GM18526 (cell line): Measurements from ENCODE around the gene NFATC1.

Source experiments
- POLR2A ChIP-seq: IDR thresholded peaks from 3 replicates; pipeline ENCODE4 v1.6.1; 2011; ENCODE audit not compliant: insufficient read length; ENCODE audit errors: extremely low read depth

NFATC1 gene

DNA sequence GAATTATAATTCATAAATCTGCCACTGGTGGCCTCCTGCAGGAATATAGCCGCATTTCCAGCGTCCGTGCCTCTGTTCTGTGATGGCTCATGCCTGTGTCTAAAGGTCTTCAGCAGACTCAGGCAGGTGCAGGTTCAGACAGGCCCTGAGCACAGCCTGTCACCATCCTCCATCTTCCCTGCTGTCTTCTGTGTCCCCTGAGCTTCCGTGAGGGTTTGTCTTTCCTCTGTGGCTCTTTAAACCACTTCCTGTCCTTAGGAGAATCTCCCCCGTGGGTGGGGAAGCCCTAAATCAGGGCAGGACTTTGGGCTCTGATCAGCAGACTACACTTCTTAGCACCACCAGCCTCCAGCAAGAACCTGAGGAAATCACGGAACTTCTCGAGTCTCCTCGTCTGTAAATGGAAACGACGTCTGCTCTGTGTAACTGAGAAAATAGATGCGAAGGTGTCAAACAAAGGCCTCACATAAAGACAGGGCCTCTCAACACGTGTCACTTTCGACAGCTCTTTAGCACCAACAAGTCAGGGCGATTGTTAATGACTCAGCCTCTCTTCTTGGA lies 24.1 kb upstream of the NFATC1 start:
- no peak for TF ChIP-seq POLR2A

DNA sequence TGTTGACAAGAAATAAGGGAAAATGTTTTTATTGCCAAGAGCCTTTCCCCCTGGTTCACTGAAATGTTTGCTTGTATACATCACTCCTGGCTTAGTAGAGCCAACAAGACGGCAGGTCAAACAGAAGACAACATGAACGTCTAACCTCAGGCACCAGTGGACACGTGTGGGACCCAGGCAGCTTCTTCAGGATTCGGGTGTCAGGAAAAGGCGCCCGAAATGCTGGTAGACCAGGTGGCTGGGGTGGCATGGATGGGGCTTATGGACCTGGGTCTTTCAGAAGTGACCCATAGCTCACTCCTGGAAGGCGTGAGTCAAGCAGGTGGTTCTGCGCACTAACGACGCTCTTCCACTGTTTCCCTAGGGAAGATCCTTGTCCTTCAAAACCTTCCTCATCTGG lies 23.3 kb upstream of the NFATC1 start:
- no peak for TF ChIP-seq POLR2A

DNA sequence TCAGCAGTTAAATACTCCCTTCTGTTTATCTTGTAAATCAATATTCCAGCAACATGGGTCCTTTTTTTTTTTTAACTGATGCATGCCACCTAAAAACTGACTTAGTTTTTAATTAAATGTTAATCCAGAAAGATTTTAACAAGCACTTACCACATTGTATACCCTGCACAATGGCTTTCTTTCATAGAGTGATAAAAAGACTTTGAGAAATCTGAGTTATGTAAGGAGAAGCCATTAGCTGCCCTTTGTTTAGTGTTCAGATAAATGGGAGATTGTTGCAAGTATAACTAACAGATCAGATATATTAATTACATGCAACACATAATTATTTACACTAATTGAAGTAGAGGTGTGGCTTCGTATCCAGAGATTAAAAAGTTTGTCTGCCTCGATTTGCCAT lies 22.7 kb upstream of the NFATC1 start:
- TF ChIP-seq POLR2A = no peak

DNA sequence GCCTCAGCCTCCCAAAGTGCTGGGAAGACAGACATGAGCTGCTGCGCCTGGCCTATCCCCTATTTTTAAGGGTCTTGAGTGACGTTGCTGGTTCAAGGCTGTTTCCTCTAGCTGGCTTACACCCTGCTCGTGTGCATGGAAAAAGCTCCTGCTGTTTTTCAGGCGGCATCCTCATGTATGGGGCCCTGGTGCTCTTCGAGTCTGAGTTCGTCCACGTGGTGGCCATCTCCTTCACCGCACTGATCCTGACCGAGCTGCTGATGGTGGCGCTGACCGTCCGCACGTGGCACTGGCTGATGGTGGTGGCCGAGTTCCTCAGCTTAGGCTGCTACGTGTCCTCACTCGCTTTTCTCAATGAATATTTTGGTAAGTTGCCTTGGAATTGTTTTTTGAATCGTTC lies 22.0 kb upstream of the NFATC1 start:
- no peak for TF ChIP-seq POLR2A

DNA sequence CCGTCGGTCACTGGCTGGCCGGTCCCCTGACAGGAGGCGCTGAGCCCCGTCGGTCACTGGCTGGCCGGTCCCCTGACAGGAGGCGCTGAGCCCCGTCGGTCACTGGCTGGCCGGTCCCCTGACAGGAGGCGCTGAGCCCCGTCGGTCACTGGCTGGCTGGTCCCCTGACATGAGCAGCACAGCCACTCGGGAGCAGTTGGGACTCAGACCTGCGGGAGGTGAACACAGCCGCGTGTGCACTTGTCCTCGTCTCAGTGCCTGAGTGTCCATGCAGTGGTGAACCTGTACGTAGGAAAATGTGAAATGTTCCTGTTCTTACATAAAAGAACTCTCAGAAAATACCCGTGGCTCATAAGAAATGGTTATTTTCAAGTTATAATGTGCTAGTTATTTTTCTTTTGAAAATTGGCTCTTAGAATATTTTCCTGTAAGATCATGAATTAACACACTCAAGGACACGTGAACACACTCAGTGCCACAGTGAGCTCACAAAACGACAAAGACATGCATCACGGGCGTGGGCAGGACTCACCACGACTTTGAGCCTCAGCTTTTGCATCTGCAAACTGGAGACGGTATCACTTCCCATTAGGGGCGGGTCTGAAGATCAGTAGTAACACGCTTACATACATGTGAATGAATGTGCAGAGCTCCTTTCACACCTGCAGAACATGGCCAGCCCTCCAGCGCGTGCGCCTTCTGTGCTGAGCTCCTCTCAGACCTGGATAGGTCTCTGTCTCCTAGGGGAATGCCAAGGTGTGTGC lies 21.1 kb upstream of the NFATC1 start:
- no peak for TF ChIP-seq POLR2A

DNA sequence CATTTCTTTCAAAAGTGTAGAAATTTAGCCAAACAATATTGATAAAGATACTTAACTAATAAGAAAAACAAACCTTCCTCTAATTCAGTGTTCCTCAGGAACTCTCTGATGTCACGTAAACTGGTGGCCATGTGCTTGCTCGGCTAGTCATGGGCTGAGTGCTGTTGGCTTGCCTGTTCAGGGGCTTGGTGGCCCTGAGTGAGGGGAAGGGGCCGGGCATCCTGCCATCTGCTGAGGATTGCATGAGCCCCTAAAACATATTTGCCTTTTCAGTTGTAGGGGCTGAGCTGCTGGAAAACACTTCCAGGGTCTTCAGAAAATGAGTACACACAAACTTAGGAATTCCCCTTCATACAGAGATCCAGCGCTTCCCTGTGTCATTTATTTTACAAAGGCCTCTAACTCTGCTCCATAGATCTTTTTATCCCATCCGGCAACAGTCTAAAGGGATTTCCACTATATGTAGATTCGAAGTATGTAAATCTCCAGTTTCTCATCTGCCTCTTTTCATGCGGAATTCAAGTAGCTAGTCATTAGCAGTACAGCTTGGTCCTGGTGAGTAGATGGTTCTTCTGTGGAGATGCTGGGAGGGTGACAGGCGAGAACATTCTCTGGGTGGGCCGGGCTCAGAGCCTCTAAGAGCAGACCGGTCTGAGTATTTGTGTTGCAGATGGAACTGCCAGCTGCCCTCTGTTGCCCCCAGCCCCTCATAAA lies 20.1 kb upstream of the NFATC1 start:
- TF ChIP-seq POLR2A = no peak

DNA sequence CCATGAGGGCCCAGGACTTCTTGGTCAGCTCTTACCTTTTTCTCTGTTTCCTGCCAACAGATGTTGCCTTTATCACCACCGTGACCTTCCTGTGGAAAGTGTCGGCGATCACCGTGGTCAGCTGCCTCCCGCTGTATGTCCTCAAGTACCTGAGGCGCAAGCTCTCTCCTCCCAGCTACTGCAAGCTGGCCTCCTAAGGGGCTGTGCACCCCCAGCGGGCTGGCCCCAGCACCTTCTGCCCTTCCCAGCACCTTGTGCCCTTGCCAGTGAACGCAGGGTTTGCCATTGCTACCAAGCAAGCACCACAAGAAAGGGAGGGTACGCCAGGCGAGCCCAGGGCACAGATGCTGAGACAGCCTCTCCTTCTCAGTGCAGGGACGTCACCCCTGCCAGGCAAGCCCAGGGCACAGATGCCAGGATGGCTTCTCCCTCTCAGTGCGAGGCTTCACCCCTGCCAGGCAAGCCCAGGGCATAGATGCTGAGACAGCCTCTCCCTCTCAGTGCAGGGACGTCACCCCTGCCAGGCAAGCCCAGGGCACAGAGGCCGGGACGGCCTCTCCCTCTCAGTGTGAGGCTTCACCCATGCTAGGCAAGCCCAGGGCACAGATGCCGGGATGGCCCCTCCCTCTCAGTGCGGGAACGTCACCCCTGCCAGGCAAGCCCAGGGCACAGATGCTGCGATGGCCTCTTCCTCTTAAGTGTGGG lies 18.4 kb upstream of the NFATC1 start:
- TF ChIP-seq POLR2A = no peak

DNA sequence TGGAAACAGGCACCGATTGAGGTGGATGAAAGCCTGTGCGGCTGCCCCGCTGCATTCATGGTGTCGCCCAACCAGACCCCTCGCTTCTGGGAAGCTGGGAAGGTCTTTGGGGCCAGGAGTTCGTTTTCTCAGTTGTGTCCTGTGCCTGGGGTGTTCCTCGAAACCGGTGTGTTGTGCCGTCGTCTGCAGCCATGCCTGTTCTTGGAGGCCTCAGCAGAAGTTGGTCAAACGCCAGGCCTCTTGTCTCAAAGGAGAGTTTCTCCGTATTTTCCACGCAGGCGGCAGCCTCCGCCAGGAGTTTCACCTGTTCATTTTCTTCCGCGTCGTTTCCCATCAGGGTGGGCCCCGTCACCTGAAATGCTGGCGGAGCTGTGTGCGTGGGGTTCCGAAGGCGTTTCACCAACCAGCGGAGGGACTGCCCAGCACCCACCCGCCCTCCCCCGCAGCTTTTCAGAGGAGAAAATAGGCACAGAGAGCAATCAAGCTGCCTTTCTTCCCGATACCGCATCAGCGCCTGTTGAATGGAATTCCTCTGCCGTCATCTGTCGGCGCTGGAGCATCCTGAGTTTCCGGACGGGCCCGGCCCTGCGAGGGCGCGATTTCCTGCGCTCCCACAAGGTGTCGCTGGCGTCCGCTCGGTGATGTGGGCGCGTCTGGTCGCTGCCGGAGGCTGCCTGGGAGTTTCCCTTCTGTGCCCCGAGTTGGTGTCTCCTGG lies 17.0 kb upstream of the NFATC1 start:
- no peak for TF ChIP-seq POLR2A

DNA sequence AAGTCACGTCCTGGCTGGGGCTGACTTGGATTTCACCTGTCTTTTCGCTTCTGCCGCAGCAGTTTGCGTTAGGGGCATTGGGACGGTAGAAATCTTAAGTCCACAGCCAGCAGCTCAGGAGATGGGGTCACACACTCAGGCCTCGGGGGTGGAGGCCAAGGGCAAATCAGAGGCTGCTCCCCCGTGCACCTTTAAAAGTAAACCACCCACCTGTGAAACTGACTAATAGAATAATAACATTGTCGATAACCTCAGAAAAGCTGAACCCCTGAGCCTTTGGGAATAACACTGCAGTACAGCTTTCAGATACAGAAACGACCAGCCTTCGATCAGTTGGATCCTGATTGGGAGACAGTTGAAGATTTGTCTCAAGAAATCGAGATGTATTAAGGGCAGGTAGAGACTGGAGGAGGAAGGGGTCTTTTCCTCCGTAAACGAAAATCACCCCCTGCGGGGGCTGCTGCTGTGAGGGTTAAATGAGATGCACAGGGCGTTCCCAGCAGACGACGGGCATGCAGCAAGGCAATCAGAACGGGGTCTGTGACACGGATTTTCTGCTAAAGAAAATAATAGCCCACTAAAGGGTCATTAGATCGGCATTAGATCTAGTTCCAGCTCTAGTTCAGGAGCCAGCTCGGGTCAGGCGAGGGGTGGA lies 16.4 kb upstream of the NFATC1 start:
- TF ChIP-seq POLR2A = no peak

DNA sequence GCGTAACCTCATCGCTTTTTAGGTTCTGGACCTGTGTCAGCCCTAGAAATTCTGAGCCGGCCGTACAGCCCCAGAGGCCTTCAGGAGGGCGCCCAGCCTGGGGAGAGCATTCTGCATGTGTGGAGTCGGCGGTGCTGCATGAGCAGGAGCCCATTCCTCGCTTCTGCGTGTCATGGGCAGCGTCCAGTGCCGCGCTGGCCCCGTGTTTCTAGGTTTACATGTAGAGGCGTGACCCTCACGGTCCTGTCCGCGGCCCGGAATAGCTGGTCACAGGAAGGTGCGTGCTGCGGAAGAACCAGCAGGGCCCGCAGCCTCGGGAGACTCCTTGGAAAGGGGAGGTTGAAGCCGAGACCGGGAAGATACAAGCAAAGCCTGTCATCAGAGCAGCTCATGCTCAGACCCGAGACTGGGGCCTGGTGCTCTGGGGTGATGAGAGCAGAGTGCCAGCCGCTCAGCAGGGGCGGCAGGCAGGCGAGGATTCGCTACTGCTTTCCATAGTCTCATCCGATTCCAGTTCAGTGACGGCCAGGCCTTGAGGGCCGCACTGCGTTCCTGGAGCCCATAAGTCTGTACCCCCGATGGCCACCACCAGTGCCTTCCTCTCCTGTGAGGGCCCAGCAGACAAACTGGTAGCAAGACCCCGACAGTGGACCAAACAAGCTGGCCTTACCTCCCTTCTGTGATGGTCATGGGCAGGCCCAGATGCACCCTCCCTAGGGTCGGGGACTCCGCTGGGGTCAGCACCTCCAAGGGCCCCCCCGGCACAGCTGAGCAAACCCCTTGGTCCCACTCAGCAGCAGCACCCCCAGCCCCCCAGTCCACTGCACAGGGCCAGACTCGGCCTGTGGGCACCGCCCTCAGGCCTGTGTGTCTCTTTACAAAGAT lies 15.6 kb upstream of the NFATC1 start:
- TF ChIP-seq POLR2A = no peak

DNA sequence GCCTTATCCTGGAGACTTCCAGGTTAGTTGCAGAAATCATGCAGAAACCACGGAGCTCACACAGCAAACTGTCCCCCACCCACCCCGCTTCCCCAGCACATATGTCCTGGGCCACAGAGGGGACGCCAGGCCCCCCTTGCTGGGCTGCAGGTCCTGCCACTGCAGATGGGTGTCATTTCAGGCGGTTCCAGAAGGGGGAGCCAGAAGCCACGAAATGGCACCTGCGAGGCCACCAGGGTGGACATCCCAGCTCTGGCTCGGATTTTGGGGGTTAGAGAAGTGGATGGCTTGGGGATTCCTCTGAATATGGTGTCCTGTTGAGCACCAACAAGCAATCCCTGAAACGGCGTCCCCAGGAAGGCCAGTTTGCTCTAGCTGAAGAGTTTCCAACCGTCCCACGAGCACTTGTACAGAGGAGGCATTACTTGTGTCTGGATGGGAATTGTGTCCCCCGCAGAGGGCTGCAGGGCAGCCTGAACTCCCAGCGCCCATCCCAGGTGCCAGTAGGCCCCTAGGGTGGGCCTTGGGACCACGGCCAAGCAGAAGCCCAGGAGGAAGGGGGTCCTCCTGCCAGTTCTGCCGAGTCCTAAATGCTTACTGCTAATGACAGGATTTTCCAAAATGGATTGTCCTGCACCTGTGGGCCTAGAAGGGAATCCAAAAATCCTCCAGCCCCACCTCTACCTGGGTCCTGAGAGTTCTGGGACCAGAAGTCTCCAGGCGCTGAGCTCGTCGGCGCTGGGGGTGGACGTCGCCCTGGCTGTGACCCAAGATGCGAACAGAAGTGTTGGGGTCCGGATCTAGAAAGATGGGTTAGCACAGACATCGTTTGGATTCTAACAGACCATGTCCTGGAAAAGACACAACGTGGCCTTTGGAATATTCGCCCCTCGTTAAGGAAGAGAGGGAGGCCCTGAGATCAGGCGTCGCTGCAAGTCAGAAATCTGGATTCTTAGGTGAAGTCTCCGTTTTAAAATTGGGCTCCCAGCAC lies 14.6 kb upstream of the NFATC1 start:
- no peak for TF ChIP-seq POLR2A

DNA sequence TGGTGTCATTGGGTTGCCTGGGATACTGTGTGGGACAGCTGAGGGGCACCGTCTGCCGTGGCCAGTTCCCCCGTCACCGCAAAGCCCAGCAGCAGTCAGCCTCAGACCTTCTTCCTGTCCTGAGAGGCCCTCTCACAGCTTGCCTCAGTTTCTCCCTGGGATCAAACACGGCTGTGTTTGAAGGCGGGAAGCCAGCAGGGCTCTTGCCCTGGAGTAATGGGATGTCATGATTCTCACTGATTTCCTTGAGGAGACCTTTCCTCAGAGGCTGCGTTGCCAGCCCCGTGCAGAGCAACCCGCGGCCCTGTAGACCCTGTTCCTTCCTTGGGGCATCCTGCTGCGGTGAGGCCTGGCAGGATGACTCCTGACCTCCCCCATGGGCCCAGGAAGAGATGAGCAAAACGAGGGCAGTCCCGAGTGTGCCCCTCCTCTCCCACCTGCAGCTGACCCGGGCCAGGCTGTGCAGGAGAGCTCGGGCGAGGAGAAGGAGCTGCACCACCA lies 13.9 kb upstream of the NFATC1 start:
- no peak for TF ChIP-seq POLR2A
